GM12873 (cell line): ENCODE results near the gene PPM1F.

ENCODE experiments used
- CTCF ChIP-seq: IDR thresholded peaks from 2 replicates; pipeline ENCODE4 v1.5.1; 2012; ENCODE audit warnings: low read depth, mild to moderate bottlenecking, moderate library complexity, low read length, control low read depth; ENCODE audit not compliant: insufficient read depth; ENCODE audit errors: missing control alignments

Gene PPM1F

GRCh38 chr22:21920341-21921183 lies 32.1 kb downstream of the PPM1F start:
- TF ChIP-seq CTCF: no peak

DNA sequence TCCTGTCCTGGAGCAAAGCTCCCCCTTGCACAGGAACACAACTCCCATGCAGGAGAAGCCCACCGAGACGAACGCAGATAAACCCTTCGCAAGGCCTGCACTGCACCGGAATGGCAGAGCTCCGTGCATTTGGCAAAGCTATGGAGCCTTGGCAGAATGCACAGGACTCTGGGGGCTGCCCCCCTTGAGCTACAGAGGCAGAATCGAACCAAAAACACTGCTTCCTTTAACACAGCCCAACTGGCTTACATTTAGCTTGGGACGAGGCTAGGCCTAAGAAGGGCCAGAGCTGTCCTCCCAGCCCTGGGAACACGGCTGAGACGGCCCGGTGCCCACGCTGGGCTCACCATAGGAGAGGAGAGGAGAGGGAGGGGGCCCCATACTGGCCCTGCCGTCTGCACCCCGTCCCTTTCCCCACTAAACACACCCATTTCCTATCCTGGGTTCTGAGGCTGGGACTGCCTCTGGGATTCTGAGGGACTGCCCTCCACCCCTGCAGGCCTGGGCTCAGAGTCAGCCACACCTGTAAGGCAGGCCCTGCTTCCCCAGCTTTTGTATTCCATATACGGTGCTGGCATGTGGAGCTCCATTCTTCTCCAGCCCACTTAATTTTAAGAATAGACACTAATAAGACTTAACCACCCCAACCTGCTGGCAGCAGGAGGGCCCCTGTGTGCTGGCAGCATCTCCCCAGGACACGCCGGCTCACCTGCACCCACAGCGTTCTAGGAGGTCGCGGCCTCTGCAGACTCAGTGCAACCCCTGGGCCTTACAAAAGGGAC lies 32.9 kb downstream of the PPM1F start:
- no peak for TF ChIP-seq CTCF

DNA sequence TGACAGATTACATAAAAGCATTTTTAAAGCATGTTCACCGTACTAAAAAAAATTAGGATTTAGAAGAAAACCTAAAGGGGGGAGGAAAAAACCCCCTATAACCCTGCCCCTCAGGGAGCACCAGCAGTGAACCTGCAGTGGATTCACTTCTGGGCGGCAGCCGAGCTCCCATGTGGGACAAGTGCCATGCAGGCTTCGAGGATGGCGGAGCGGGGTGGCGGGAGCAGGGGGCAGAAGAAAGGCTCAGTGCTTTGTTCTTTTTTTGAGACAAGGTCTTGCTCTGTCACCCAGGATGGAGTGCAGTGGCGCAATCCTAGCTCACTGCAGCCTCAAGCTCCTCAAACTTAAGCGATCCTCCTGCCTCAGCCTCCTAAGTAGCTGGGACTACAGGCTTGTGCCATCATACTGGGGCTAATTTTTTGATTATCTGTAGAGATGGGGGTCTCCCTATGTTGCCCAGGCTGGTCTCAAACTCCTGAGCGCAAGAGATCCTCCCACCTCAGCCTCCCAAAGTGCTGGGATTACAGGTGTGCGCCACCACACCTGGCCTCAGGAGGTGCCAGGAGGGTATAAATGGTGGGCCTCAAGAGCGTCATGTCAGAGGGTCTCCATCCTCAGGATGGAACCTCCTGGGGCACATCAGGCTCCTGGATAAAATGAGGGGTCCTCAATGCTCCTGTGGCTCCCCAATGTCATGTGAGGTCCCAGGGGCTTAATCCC lies 34.0 kb downstream of the PPM1F start:
- no peak for TF ChIP-seq CTCF

GRCh38 chr22:21917959-21918261 lies 34.7 kb downstream of the PPM1F start:
- no peak for TF ChIP-seq CTCF

DNA sequence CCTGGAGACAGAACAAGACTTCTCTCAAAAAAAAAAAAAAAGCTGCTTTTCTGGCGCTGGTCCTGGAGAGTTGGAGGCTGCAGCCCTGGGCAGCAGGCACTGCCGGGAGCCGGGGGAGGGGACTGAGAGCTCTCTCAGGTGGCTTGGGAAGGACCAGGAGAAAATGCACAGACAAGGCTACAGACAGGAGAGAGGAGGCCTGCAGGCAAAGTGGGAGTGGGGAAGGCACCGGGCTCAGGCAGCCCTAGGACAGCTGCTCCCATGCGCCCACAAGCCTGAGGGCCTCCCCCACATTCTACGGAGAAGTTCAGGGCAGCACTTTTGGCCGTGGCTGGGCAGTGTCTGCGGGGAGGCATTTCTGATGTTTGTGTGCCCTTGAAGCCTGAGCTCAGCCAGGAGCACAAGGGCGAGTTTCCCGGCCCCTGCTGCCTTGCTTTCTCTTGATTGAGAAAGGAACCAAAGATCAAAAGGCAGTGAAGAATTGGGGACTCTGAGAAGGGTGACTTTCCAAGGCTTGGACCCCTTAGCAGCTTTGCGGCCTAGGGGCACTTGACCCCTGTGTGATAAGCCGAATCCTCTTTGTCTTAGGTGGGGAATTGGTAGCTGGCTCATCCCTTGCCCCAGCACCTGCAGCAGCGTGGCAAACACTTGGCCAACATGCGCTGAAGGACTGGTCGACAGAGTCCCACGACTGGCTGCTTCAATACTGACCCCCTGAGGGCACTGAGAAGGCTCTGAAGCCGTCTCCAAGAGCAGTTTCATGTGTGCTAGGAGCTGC lies 35.3 kb downstream of the PPM1F start:
- TF ChIP-seq CTCF: no peak

- no peak for TF ChIP-seq CTCF
Measured at GRCh38 chr22:21916309-21916918, 36.2 kb downstream of the PPM1F start.
